Measurements from ENCODE around the gene MRPS15.
"Not testable (repeated sequence)": the region's sequence is repeated elsewhere in the genome, so short reads cannot be mapped to it uniquely, and the experiment has no call there.

The MRPS15 gene

GRCh38 chr1:36482724-36483388, 18.7 kb upstream of the MRPS15 start, which contains the start of gene CSF3R:
Gene CSF3R, minus strand, starts transcription at chr1:36482913. Its CDS starts 3,417 bp downstream, at chr1:36479496.
- DNase-seq, result no peak

GRCh38 chr1:36481771-36482723, 17.9 kb upstream of the MRPS15 start:
- no peak for DNase-seq

GRCh38 chr1:36481091-36481490, 16.9 kb upstream of the MRPS15 start:
- no peak for DNase-seq

GRCh38 chr1:36480161-36480560, 16.0 kb upstream of the MRPS15 start:
- DNase-seq, result no peak

- no peak for DNase-seq
Observed at GRCh38 chr1:36479505-36480051, 15.4 kb upstream of the MRPS15 start.

- not testable (repeated sequence) for DNase-seq
Observed at GRCh38 chr1:36477615-36478014, 13.4 kb upstream of the MRPS15 start.

- no peak for DNase-seq
Observed at GRCh38 chr1:36476945-36477344, 12.8 kb upstream of the MRPS15 start.

- DNase-seq, result no peak
Observed at GRCh38 chr1:36475910-36476604, 11.9 kb upstream of the MRPS15 start.

GRCh38 chr1:36475341-36475740, 11.2 kb upstream of the MRPS15 start:
- DNase-seq, result no peak

GRCh38 chr1:36472656-36473055, 8.5 kb upstream of the MRPS15 start:
- DNase-seq, result no peak

- no peak for DNase-seq
Observed at GRCh38 chr1:36471830-36472641, 7.9 kb upstream of the MRPS15 start.

- no peak for DNase-seq
Observed at GRCh38 chr1:36469163-36469562, 5.0 kb upstream of the MRPS15 start.

GRCh38 chr1:36467700-36468455, 3.7 kb upstream of the MRPS15 start:
- no peak for DNase-seq

- no peak for DNase-seq
Observed at GRCh38 chr1:36467027-36467410, 2.8 kb upstream of the MRPS15 start.

- no peak for DNase-seq
Observed at GRCh38 chr1:36466370-36467026, 2.3 kb upstream of the MRPS15 start.

GRCh38 chr1:36465731-36466369, 1.7 kb upstream of the MRPS15 start:
- DNase-seq, result no peak

GRCh38 chr1:36464605-36465393, 615 bp upstream of the MRPS15 start:
- no peak for DNase-seq

GRCh38 chr1:36463463-36463802, 751 bp downstream of the MRPS15 start:
- DNase-seq, result no peak

- DNase-seq, result no peak
Observed at GRCh38 chr1:36458910-36459309, 5.3 kb downstream of the MRPS15 start.

- DNase-seq, result no peak
Observed at GRCh38 chr1:36457691-36458090, 6.5 kb downstream of the MRPS15 start.

Data from activated CD4-positive, alpha-beta T cell treated with anti-CD3 and anti-CD28 coated beads, Interleukin-2, amount 50 U/mL, for 1 hour (primary cell).